Ovary (tissue), 9 donors: ENCODE measurements around the gene ERMARD. TPM values are rescaled to one million over a fixed set of nuclear protein-coding genes. Genes with fewer than 3 reads are reported as not detected.
A peak's percentile ranks its signal among the peaks of the same experiment; 100 is the strongest.

ENCODE experiments used
- DNase-seq, 5 donors: peaks; one replicate each; pipeline ENCODE4 v3.0.0-alpha.2; 2019 to 2020
- H3K27ac ChIP-seq, 2 donors: fragments of 200-600 bp; one replicate each; pipeline versions ENCODE4 v1.5.1 to v1.8.0; 2019 to 2022
- H3K27me3 ChIP-seq: fragments of 200-600 bp; one replicate; pipeline ENCODE4 v1.8.0; 2022
- H3K36me3 ChIP-seq: fragments of 200-600 bp; sonication (generic); one replicate; pipeline ENCODE4 v1.5.1; 2019
- H3K4me1 ChIP-seq: one replicate; pipeline ENCODE4 v1.8.1; 2013; ENCODE audit warnings: mild to moderate bottlenecking, moderate library complexity; ENCODE audit not compliant: insufficient read depth
- H3K4me3 ChIP-seq: fragments of 200-600 bp; sonication (generic); one replicate; pipeline ENCODE4 v1.5.1; 2017
- H3K9me3 ChIP-seq, 2 donors: fragments of 200-600 bp in 1 of 2; sonication (generic) in 1 of 2; one replicate each; pipeline versions ENCODE4 v1.5.1 to v1.8.1; 2013 to 2019; ENCODE audit warnings: mild to moderate bottlenecking in 1 of 2, moderate library complexity in 1 of 2
- EP300 ChIP-seq: sonication (generic); formaldehyde crosslinking; IDR thresholded peaks from one replicate; pipeline ENCODE4 v1.6.1; 2017; ENCODE audit warnings: antibody characterized with exemption
- POLR2A ChIP-seq: fragments of 450-650 bp; IDR thresholded peaks from one replicate; pipeline ENCODE4 v1.6.1; 2017; ENCODE audit warnings: antibody characterized with exemption, mild to moderate bottlenecking, moderate library complexity
- WGBS, 3 donors: extraction: QIAGEN DNeasy Blood & Tissue Kit in 1 of 3; methylation state at CpG; one replicate each; pipeline versions ENCODE4 v1.1.5 to v1.1.7; 2013 to 2017; 5-methylcytosine and 5-hydroxymethylcytosine counted together
- intact Hi-C, 4 donors: fragments of 100-400 bp; cut with DNase I; formaldehyde crosslinking; loops; one replicate each; pipeline versions ENCODE4 v1.11.0 to v1.15.1; 2022 to 2023
- polyA plus RNA-seq, 2 donors: library from polyadenylated mRNA; stranded (reverse); fragments of 200-250 nt in 1 of 2; fragments of 350-450 nt in 1 of 2; fragmentation: Illumina TruSeq in 1 of 2; extraction: RNeasy Lipid Tissue Mini Kit (QIAGEN cat#74804) in 1 of 2; gene quantifications; one replicate each; pipeline ENCODE4 v1.2.3, GENCODE V29; 2013 to 2014
- total RNA-seq, 7 donors: library from RNA; depleted of rRNA in 2 of 7; stranded (reverse); fragments of >200 nt in 2 of 7; fragmentation: NEBNext Ultra II Directional in 3 of 7; extraction: Animal tissue kit (Norgen Biotek cat#: 25700) in 3 of 7; gene quantifications; one replicate each; pipeline versions ENCODE4 v1.1.0 to v1.2.4, GENCODE V29; 2016 to 2023
- TF ChIP-seq, protein P1 (sequence below), 3 donors: fragments of 450-650 bp in 2 of 3; fragments of 200-600 bp in 1 of 3; IDR thresholded peaks; one replicate each; pipeline versions ENCODE4 v1.5.1 to v1.8.0; 2016 to 2022; ENCODE audit warnings: antibody characterized with exemption in 3 of 3, mild to moderate bottlenecking in 1 of 3
- donor health status: DM: no; HTN: no; CAD: no; lungs with moderate emphysema.
- donor health status: DM: no; HTN: no; CAD: no.
- donor health status: Bipolar disorder and iron deficiency.
- donor health status: DM: yes; HTN: yes; CAD: no.
- donor health status: DM: no; HTN: no; CAD: no.
- donor health status: DM: yes; HTN: yes; CAD: no.

The ERMARD gene
- total and polyA plus RNA-seq, 9 donors: 15.9 to 38.0 (median 27.0) TPM

DNA sequence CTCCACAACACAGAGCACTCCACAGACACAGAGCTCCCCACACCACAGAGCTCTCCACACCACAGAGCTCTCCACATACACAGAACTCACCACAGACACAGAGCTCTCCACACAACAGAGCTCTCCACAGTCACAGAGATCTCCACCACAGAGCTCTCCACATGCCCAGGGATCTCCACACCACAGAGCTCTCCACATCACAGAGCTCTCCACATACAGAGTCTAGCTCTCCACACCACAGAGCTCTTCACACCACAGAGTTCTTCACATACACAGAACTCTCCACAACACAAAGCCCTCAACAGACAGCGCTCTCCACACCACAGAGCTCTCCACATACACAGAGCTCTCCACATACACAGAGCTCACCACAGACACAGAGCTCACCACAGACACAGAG lies 55.3 kb downstream of the ERMARD start:
- Histone ChIP-seq H3K36me3 (no peaks in the 10 kb centered on the region), H3K9me3 (no peaks in the 10 kb centered on the region), H3K4me3 (no peak overlapping the region), H3K4me1 (no peaks in the 10 kb centered on the region), H3K27ac (no peak overlapping the region), H3K27me3 (no peaks in the 10 kb centered on the region)
- TF ChIP-seq POLR2A: no peak
- TF ChIP-seq, protein P1, sequence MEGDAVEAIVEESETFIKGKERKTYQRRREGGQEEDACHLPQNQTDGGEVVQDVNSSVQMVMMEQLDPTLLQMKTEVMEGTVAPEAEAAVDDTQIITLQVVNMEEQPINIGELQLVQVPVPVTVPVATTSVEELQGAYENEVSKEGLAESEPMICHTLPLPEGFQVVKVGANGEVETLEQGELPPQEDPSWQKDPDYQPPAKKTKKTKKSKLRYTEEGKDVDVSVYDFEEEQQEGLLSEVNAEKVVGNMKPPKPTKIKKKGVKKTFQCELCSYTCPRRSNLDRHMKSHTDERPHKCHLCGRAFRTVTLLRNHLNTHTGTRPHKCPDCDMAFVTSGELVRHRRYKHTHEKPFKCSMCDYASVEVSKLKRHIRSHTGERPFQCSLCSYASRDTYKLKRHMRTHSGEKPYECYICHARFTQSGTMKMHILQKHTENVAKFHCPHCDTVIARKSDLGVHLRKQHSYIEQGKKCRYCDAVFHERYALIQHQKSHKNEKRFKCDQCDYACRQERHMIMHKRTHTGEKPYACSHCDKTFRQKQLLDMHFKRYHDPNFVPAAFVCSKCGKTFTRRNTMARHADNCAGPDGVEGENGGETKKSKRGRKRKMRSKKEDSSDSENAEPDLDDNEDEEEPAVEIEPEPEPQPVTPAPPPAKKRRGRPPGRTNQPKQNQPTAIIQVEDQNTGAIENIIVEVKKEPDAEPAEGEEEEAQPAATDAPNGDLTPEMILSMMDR (IDR thresholded peaks at IDR 0.05): no peak
- TF ChIP-seq EP300: no peak
- 81 to 100% (median 88%) methylated on average over 1 of the region's 1 CpG for WGBS, 3 donors
- DNase-seq: no peak
- intact Hi-C loops: no loop called here

GRCh38 chr6:169807229-169807628 lies 55.8 kb downstream of the ERMARD start:
- TF ChIP-seq, protein P1 (IDR thresholded peaks at IDR 0.05): no peak
- TF ChIP-seq EP300 (no peak), POLR2A (no peak)
- H3K4me1 ChIP-seq: no peaks in the 10 kb centered on the region
- H3K36me3 ChIP-seq: no peaks in the 10 kb centered on the region
- no peak overlapping the region for H3K4me3 ChIP-seq
- H3K9me3 ChIP-seq: no peaks in the 10 kb centered on the region
- no peak for DNase-seq
- intact Hi-C loops: no loop called here
- 73 to 83% (median 81%) methylated on average over 1 of the region's 1 CpG for WGBS, 3 donors
- no peak overlapping the region for H3K27ac ChIP-seq
- H3K27me3 ChIP-seq: no peaks in the 10 kb centered on the region

DNA sequence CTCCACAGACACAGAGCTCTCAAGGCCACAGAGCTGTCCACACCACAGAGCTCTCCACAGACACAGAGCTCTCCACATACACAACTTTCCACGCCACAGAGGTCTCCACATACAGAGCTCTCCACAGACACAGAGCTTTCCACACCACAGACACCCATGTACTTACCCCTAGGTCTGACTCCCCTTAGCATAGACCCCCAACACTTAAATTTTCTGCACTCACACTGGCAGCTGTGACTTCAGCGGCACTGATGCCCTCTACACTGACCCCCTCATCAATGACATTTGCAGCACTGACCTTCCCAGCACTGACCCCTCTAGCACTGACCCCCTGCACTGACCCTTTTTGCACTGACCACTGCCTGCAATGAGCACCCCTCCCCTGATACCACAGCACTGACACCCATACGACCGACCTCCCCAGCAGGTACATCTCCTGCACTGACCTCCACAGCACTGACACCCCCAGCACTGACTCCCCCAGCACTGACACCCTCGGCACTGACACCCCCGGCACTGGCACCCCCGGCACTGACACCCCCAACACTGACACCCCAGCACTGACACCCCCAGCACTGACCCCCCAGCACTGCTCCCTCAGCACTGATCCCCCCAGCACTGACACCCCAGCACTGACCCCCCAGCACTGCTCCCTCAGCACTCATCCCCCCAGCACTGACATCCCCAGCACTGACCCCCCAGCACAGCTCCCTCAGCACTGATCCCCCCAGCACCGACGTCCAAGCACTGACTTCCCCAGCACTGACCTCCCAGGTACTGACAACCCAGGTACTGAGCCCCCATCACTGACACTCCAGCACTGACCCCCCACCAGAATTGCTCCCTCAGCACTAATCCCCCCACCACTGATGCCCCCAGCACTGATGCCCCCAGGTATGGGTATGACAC lies 56.5 kb downstream of the ERMARD start:
- DNase-seq: peak in 1 of 5 donors; percentile 7
- H3K27me3 ChIP-seq: no peaks in the 10 kb centered on the region
- H3K4me1 ChIP-seq: no peaks in the 10 kb centered on the region
- H3K27ac ChIP-seq: no peak overlapping the region
- intact Hi-C loops: no loop called here
- no peak for TF ChIP-seq POLR2A
- TF ChIP-seq, protein P1 (IDR thresholded peaks at IDR 0.05): no peak
- no peak for TF ChIP-seq EP300
- WGBS, 3 donors: 61 to 78% (median 64%) methylated on average over 9 of the region's 9 CpGs
- H3K36me3 ChIP-seq: no peaks in the 10 kb centered on the region
- no peak overlapping the region for H3K4me3 ChIP-seq
- no peaks in the 10 kb centered on the region for H3K9me3 ChIP-seq

- WGBS, 3 donors: 59 to 88% (median 67%) methylated on average over 3 of the region's 3 CpGs
- Histone ChIP-seq H3K4me3 (no peak overlapping the region), H3K36me3 (no peaks in the 10 kb centered on the region), H3K27me3 (no peaks in the 10 kb centered on the region), H3K27ac (no peak overlapping the region), H3K4me1 (no peaks in the 10 kb centered on the region), H3K9me3 (no peaks in the 10 kb centered on the region)
- intact Hi-C loops: no loop called here
- TF ChIP-seq EP300 (no peak), POLR2A (no peak)
- TF ChIP-seq, protein P1 (IDR thresholded peaks at IDR 0.05): no peak
- peak in 1 of 5 donors; percentile 1 for DNase-seq
These were observed 57.2 kb downstream of the ERMARD start for GRCh38 chr6:169808608-169808967.
